DMS53 treated with DMSO at 0.1 percent for 48 hours (cell line): ENCODE results near the gene SLC35F3.

Source experiments
- DNase-seq: peaks from one replicate; lab custom pipeline; 2025; ENCODE audit not compliant: unreplicated experiment; lab: John Stamatoyannopoulos, UW

SLC35F3 gene

GRCh38 chr1:234218078-234218477, 313.6 kb downstream of the SLC35F3 start:
- no peak for DNase-seq

- no peak for DNase-seq
Measured at GRCh38 chr1:234219711-234220110, 315.2 kb downstream of the SLC35F3 start.

GRCh38 chr1:234221601-234222000, 317.1 kb downstream of the SLC35F3 start:
- DNase-seq, result no peak

GRCh38 chr1:234222561-234223280, 318.2 kb downstream of the SLC35F3 start:
- no peak for DNase-seq

- DNase-seq, result no peak
Measured at GRCh38 chr1:234226113-234226818, 321.8 kb downstream of the SLC35F3 start.

- no peak for DNase-seq
Measured at GRCh38 chr1:234226819-234227165, 322.3 kb downstream of the SLC35F3 start.

- no peak for DNase-seq
Measured at GRCh38 chr1:234229581-234230387, 325.3 kb downstream of the SLC35F3 start.

GRCh38 chr1:234230414-234230862, 326.0 kb downstream of the SLC35F3 start:
- DNase-seq, result peak; percentile 61

- DNase-seq, result peak; percentile 51
Measured at GRCh38 chr1:234231061-234231892, 326.8 kb downstream of the SLC35F3 start.

- DNase-seq, result no peak
Measured at GRCh38 chr1:234231893-234232276, 327.4 kb downstream of the SLC35F3 start.

- DNase-seq, result no peak
Measured at GRCh38 chr1:234234199-234234598, 329.7 kb downstream of the SLC35F3 start.

- no peak for DNase-seq
Measured at GRCh38 chr1:234235434-234235881, 331.0 kb downstream of the SLC35F3 start.

GRCh38 chr1:234237393-234237792, 332.9 kb downstream of the SLC35F3 start:
- DNase-seq, result no peak

- DNase-seq, result no peak
Measured at GRCh38 chr1:234238060-234238459, 333.6 kb downstream of the SLC35F3 start.

GRCh38 chr1:234239515-234239914, 335.0 kb downstream of the SLC35F3 start:
- DNase-seq, result no peak

- no peak for DNase-seq
Measured at GRCh38 chr1:234239936-234240335, 335.5 kb downstream of the SLC35F3 start.

- no peak for DNase-seq
Measured at GRCh38 chr1:234240680-234241079, 336.2 kb downstream of the SLC35F3 start.

GRCh38 chr1:234241941-234242490, 337.5 kb downstream of the SLC35F3 start:
- no peak for DNase-seq

GRCh38 chr1:234243521-234244260, 339.2 kb downstream of the SLC35F3 start:
- no peak for DNase-seq

- DNase-seq, result no peak
Measured at GRCh38 chr1:234244482-234244881, 340.0 kb downstream of the SLC35F3 start.
